ENCODE measurements around the gene SLC22A23. TPM values are rescaled to one million over a fixed set of nuclear protein-coding genes. Genes with fewer than 3 reads are reported as not detected.

SLC22A23 gene
- total and polyA plus RNA-seq, 4 donors = 4.9 to 45.4 (median 19.7) TPM

GRCh38 chr6:3336859-3337515 lies 119.9 kb downstream of the SLC22A23 start (continued):
- TF ChIP-seq, protein P1, sequence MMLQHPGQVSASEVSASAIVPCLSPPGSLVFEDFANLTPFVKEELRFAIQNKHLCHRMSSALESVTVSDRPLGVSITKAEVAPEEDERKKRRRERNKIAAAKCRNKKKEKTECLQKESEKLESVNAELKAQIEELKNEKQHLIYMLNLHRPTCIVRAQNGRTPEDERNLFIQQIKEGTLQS (IDR thresholded peaks at IDR 0.05) = no peak
- TF ChIP-seq RXRA (IDR thresholded peaks at IDR 0.05) (no peak), FOXA2 (IDR thresholded peaks at IDR 0.05) (no peak)

GRCh38 chr6:3336066-3336786 lies 120.6 kb downstream of the SLC22A23 start:
- no peak overlapping the region for H3K27ac ChIP-seq (ENCODE audit: low read depth in 1 of 2, low read length in 2 of 2)
- no peak overlapping the region for H3K4me3 ChIP-seq (ENCODE audit: low read depth in 1 of 3, low read length in 3 of 3)
- no peaks in the 10 kb centered on the region for H3K27me3 ChIP-seq (ENCODE audit: control insufficient read depth in 4 of 4, insufficient read depth in 4 of 4, low read length in 3 of 4)
- DNase-seq (ENCODE audit: low spot score) = no peak
- peaks cover 14 to 33% (median 25%) of the 10 kb centered on the region in 4 donors for H3K4me1 ChIP-seq (ENCODE audit: control insufficient read depth in 4 of 4, insufficient read depth in 4 of 4, low read length in 3 of 4)
- no peaks in the 10 kb centered on the region for H3K9me3 ChIP-seq (ENCODE audit: control insufficient read depth in 4 of 4, low read length in 3 of 4)
- H3K9ac ChIP-seq (ENCODE audit: low read depth in 1 of 2, low read length in 2 of 2) = no peak overlapping the region
- H3K36me3 ChIP-seq (ENCODE audit: control insufficient read depth in 4 of 4, insufficient read depth in 3 of 4, low read depth in 1 of 4, low read length in 3 of 4) = no peaks in the 10 kb centered on the region
- no peak for TF ChIP-seq RXRA (IDR thresholded peaks at IDR 0.05)
- TF ChIP-seq SP1 (IDR thresholded peaks at IDR 0.05) = no peak
- TF ChIP-seq, protein P1 (IDR thresholded peaks at IDR 0.05) = no peak
- no peak for TF ChIP-seq YY1 (IDR thresholded peaks at IDR 0.05)
- no peak for TF ChIP-seq NR2F2 (IDR thresholded peaks at IDR 0.05)
- TF ChIP-seq JUND (IDR thresholded peaks at IDR 0.05) = no peak
- no peak for TF ChIP-seq HNF4A (conservative IDR thresholded peaks at IDR 0.05)
- 87% methylated on average over 11 of the region's 11 CpGs for WGBS

DNA sequence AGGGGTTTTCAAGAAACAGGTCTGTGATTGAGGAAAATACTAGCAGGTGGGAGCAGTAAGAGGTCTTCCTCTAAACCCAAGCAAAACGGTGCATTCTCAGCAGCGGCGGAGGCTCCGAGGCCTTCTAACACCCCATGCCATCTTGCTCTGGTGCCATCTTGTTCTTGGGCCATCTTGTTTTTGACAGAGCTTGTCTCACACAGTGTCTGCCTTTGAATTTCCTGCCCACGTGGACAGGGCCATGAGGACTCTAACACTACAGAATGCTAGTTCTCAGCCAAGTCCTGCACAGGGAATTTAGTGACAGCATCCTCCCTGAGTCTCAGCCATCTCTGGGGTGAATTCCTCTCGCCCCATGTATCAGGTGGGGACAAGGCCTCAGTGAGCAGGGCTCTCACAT lies 121.7 kb downstream of the SLC22A23 start:
- TF ChIP-seq TAF1 (conservative IDR thresholded peaks at IDR 0.05) = no peak
- no peak for TF ChIP-seq MAX (IDR thresholded peaks at IDR 0.05)
- TF ChIP-seq FOXA1 (IDR thresholded peaks at IDR 0.05) = no peak
- no peak for TF ChIP-seq GABPA (IDR thresholded peaks at IDR 0.05 in 1 of 2, conservative IDR thresholded peaks at IDR 0.05 in 1 of 2)
- no peak for TF ChIP-seq REST (IDR thresholded peaks at IDR 0.05)
- no peak for TF ChIP-seq JUND (IDR thresholded peaks at IDR 0.05)
- no peak for TF ChIP-seq SP1 (IDR thresholded peaks at IDR 0.05)
- TF ChIP-seq, protein P1 (IDR thresholded peaks at IDR 0.05) = no peak
- TF ChIP-seq HNF4G (IDR thresholded peaks at IDR 0.05) = no peak
- Histone ChIP-seq H3K4me3 (ENCODE audit: low read depth in 1 of 3, low read length in 3 of 3) (no peak overlapping the region), H3K36me3 (ENCODE audit: control insufficient read depth in 4 of 4, insufficient read depth in 3 of 4, low read depth in 1 of 4, low read length in 3 of 4) (no peaks in the 10 kb centered on the region), H3K9me3 (ENCODE audit: control insufficient read depth in 4 of 4, low read length in 3 of 4) (no peaks in the 10 kb centered on the region), H3K27me3 (ENCODE audit: control insufficient read depth in 4 of 4, insufficient read depth in 4 of 4, low read length in 3 of 4) (no peaks in the 10 kb centered on the region), H3K27ac (ENCODE audit: low read depth in 1 of 2, low read length in 2 of 2) (peak overlapping the region; percentile 17 to 73), H3K9ac (ENCODE audit: low read depth in 1 of 2, low read length in 2 of 2) (no peak overlapping the region), H3K4me1 (ENCODE audit: control insufficient read depth in 4 of 4, insufficient read depth in 4 of 4, low read length in 3 of 4) (peaks cover 14 to 24% (median 20%) of the 10 kb centered on the region in 4 donors)
- DNase-seq (ENCODE audit: low spot score) = no peak
- 90% methylated on average over 6 of the region's 6 CpGs for WGBS
